Activated CD4-positive, alpha-beta T cell treated with anti-CD3 and anti-CD28 coated beads, Interleukin-2, amount 50 U/mL, for 24 hours (primary cell): ENCODE data around the gene MYL12B.
"Not testable (repeated sequence)": the region's sequence is repeated elsewhere in the genome, so short reads cannot be mapped to it uniquely, and the experiment has no call there.

Source experiments
- DNase-seq, 2 donors: peaks; one replicate each; pipeline ENCODE4 v3.0.0-alpha.2; 2020; ENCODE audit warnings: low read depth in 1 of 2, low spot score in 1 of 2

Gene MYL12B

GRCh38 chr18:3294435-3295080 lies 32.6 kb downstream of the MYL12B start:
- no peak for DNase-seq

GRCh38 chr18:3297025-3297984 lies 35.4 kb downstream of the MYL12B start:
- DNase-seq = peak; percentile 80 to 93

- DNase-seq = no peak
These were observed 42.9 kb downstream of the MYL12B start for GRCh38 chr18:3304832-3305231.

- DNase-seq = peak in 1 of 2 donors; percentile 51
These were observed 43.4 kb downstream of the MYL12B start for GRCh38 chr18:3305354-3305762.

GRCh38 chr18:3305933-3306332 lies 44.0 kb downstream of the MYL12B start:
- DNase-seq = no peak

GRCh38 chr18:3306391-3306790 lies 44.5 kb downstream of the MYL12B start:
- DNase-seq = no peak

- DNase-seq = no peak
These were observed 51.8 kb downstream of the MYL12B start for GRCh38 chr18:3313685-3314084.

GRCh38 chr18:3315344-3315743 lies 53.4 kb downstream of the MYL12B start:
- DNase-seq = not testable (repeated sequence)

- DNase-seq = no peak
These were observed 57.5 kb downstream of the MYL12B start for GRCh38 chr18:3319399-3319798.

GRCh38 chr18:3319894-3320454 lies 58.0 kb downstream of the MYL12B start:
- DNase-seq = no peak

- no peak for DNase-seq
These were observed 59.3 kb downstream of the MYL12B start for GRCh38 chr18:3321133-3321812.

- no peak for DNase-seq
These were observed 62.0 kb downstream of the MYL12B start for GRCh38 chr18:3323900-3324299.
